IMR-90 (cell line): ENCODE measurements around the gene ZG16. TPM values are rescaled to one million over a fixed set of nuclear protein-coding genes. Genes with fewer than 3 reads are reported as not detected.

Source experiments
- ATAC-seq: fragments of 200-7000 bp; cut with Tn5 transposase; 2 replicates; pipeline ENCODE4 v1.9.1; 2020; ENCODE audit warnings: low read depth, mild to moderate bottlenecking, moderate library complexity
- BruUV-seq: library from RNA; stranded (reverse); fragments of 400-500 nt; replicated peaks from 2 replicates; lab custom pipeline; 2021; lab: Mats Ljungman, UMichigan
- CTCF ChIA-PET: fragments of 300-600 bp; formaldehyde crosslinking; extraction: SDS; loops from one replicate; lab custom pipeline; 2021; ENCODE audit warnings: antibody characterized with exemption; lab: Yijun Ruan, JAX
- POLR2A ChIA-PET: fragments of 300-600 bp; sonication (Branson Sonifier 250); formaldehyde crosslinking; loops from one replicate; lab custom pipeline; 2022; ENCODE audit warnings: antibody characterized with exemption; ENCODE audit not compliant: unreplicated experiment; lab: Charles Lee
- DNase-seq: peaks from one replicate; pipeline ENCODE4 v3.0.0; 2013
- H2AFZ ChIP-seq: replicated peaks from 2 replicates; pipeline ENCODE3; 2013; ENCODE audit warnings: low read length, mild to moderate bottlenecking; ENCODE audit not compliant: poor library complexity
- H2AK5ac ChIP-seq: 2 replicates; pipeline ENCODE4 v1.6.1; 2013; ENCODE audit warnings: low read depth, low read length, inconsistent platforms
- H2AK9ac ChIP-seq: replicated peaks from 2 replicates; pipeline ENCODE3; 2013; ENCODE audit warnings: mild to moderate bottlenecking, low read depth, low read length, moderate library complexity; ENCODE audit not compliant: poor library complexity
- H2BK120ac ChIP-seq: 2 replicates; pipeline ENCODE4 v1.6.1; 2013; ENCODE audit warnings: low read depth, low read length, inconsistent platforms
- H2BK15ac ChIP-seq: 3 replicates; pipeline ENCODE4 v1.6.1; 2013; ENCODE audit warnings: low read depth, low read length, inconsistent platforms
- H2BK20ac ChIP-seq: 2 replicates; pipeline ENCODE4 v1.6.1; 2013; ENCODE audit warnings: low read depth, mild to moderate bottlenecking, inconsistent platforms, low read length, moderate library complexity
- H2BK5ac ChIP-seq: 2 replicates; pipeline ENCODE4 v1.6.1; 2013; ENCODE audit warnings: mild to moderate bottlenecking, low read depth, low read length, inconsistent platforms; ENCODE audit not compliant: poor library complexity, severe bottlenecking
- H3K14ac ChIP-seq: replicated peaks from 2 replicates; pipeline ENCODE4 v1.6.1; 2013; ENCODE audit warnings: low read depth, low read length, inconsistent platforms
- H3K18ac ChIP-seq: 2 replicates; pipeline ENCODE4 v1.6.1; 2013; ENCODE audit warnings: low read depth, low read length, control low read depth
- H3K23ac ChIP-seq: 2 replicates; pipeline ENCODE4 v1.6.1; 2013; ENCODE audit warnings: low read depth, low read length, inconsistent platforms
- H3K27ac ChIP-seq: 2 replicates; pipeline ENCODE4 v1.5.1; 2013; ENCODE audit warnings: mild to moderate bottlenecking, control low read depth, low read length; ENCODE audit not compliant: insufficient read depth
- H3K27me3 ChIP-seq: 2 replicates; pipeline ENCODE4 v1.6.1; 2013; ENCODE audit warnings: low read length; ENCODE audit not compliant: control insufficient read depth, insufficient read depth
- H3K36me3 ChIP-seq: 2 replicates; pipeline ENCODE4 v1.6.1; 2013; ENCODE audit warnings: low read length, mixed read lengths; ENCODE audit not compliant: control insufficient read depth, insufficient read depth
- H3K4ac ChIP-seq: 2 replicates; pipeline ENCODE4 v1.6.1; 2013; ENCODE audit warnings: low read depth, low read length, inconsistent platforms
- H3K4me1 ChIP-seq: 2 replicates; pipeline ENCODE4 v1.6.1; 2013; ENCODE audit warnings: low read length, mixed read lengths; ENCODE audit not compliant: control insufficient read depth, insufficient read depth
- H3K4me2 ChIP-seq: 2 replicates; pipeline ENCODE4 v1.6.1; 2013; ENCODE audit warnings: low read depth, mild to moderate bottlenecking, control low read depth, low read length, moderate library complexity
- H3K4me3 ChIP-seq: 2 replicates; pipeline ENCODE4 v1.5.1; 2013; ENCODE audit warnings: low read depth, mild to moderate bottlenecking, control low read depth, low read length, moderate library complexity; ENCODE audit not compliant: insufficient read depth
- H3K56ac ChIP-seq: 2 replicates; pipeline ENCODE4 v1.6.1; 2013; ENCODE audit warnings: low read length, inconsistent platforms; ENCODE audit not compliant: insufficient read depth; ENCODE audit errors: extremely low read depth
- H3K79me1 ChIP-seq, 2 experiments: 2 replicates each; pipeline ENCODE4 v1.6.1; 2013; ENCODE audit warnings: low read length in 2 of 2, inconsistent platforms in 1 of 2, low read depth in 1 of 2
- H3K9ac ChIP-seq: 2 replicates; pipeline ENCODE4 v1.6.1; 2013; ENCODE audit warnings: low read depth, low read length, control low read depth
- H3K9me1 ChIP-seq: 2 replicates; pipeline ENCODE4 v1.6.1; 2013; ENCODE audit warnings: low read length, inconsistent platforms; ENCODE audit not compliant: insufficient read depth
- H3K9me3 ChIP-seq: 2 replicates; pipeline ENCODE4 v1.6.1; 2013; ENCODE audit warnings: low read length; ENCODE audit not compliant: control insufficient read depth, insufficient read depth
- H4K20me1 ChIP-seq: 2 replicates; pipeline ENCODE4 v1.6.1; 2013; ENCODE audit warnings: low read length, inconsistent platforms; ENCODE audit not compliant: insufficient read depth
- H4K5ac ChIP-seq: 2 replicates; pipeline ENCODE4 v1.6.1; 2013; ENCODE audit warnings: mild to moderate bottlenecking, low read depth, low read length, control low read depth
- H4K8ac ChIP-seq, 2 experiments: 2 replicates each; pipeline ENCODE4 v1.6.1; 2013; ENCODE audit warnings: low read depth in 2 of 2, low read length in 2 of 2, control low read depth in 1 of 2, inconsistent platforms in 1 of 2
- H4K91ac ChIP-seq: 2 replicates; pipeline ENCODE4 v1.6.1; 2013; ENCODE audit warnings: low read depth, low read length, inconsistent platforms; ENCODE audit not compliant: insufficient read depth
- BHLHE40 ChIP-seq: fragments of 150-350 bp; IDR thresholded peaks from 2 replicates; pipeline ENCODE4 v1.6.1; 2016; ENCODE audit warnings: mild to moderate bottlenecking, low read depth, low read length
- CEBPB ChIP-seq: IDR thresholded peaks from 2 replicates; pipeline ENCODE4 v1.6.1; 2012; ENCODE audit warnings: low read depth, low read length, improper control_type of control experiment
- CHD1 ChIP-seq: IDR thresholded peaks from 2 replicates; pipeline ENCODE4 v1.6.1; 2012; ENCODE audit warnings: low read depth, low read length, improper control_type of control experiment
- ELK1 ChIP-seq: fragments of 150-350 bp; IDR thresholded peaks from 2 replicates; pipeline ENCODE4 v1.6.1; 2016; ENCODE audit warnings: low read depth, mild to moderate bottlenecking, low read length, moderate library complexity, borderline replicate concordance
- FOS ChIP-seq: fragments of 150-350 bp; IDR thresholded peaks from 2 replicates; pipeline ENCODE4 v1.6.1; 2016; ENCODE audit warnings: low read depth, low read length
- MAFK ChIP-seq: IDR thresholded peaks from 2 replicates; pipeline ENCODE4 v1.6.1; 2012; ENCODE audit warnings: low read depth, low read length, improper control_type of control experiment
- MAZ ChIP-seq: IDR thresholded peaks from 2 replicates; pipeline ENCODE4 v1.6.1; 2012; ENCODE audit warnings: low read depth, mild to moderate bottlenecking, low read length, improper control_type of control experiment, moderate library complexity, borderline replicate concordance
- MXI1 ChIP-seq: IDR thresholded peaks from 2 replicates; pipeline ENCODE4 v1.6.1; 2012; ENCODE audit warnings: low read depth, mild to moderate bottlenecking, low read length, moderate library complexity, borderline replicate concordance
- POLR2A ChIP-seq: IDR thresholded peaks from 2 replicates; pipeline ENCODE4 v1.6.1; 2012; ENCODE audit warnings: mild to moderate bottlenecking, low read depth, low read length
- RAD21 ChIP-seq: IDR thresholded peaks from 2 replicates; pipeline ENCODE4 v1.6.1; 2012; ENCODE audit warnings: low read length, improper control_type of control experiment
- RCOR1 ChIP-seq: IDR thresholded peaks from 2 replicates; pipeline ENCODE4 v1.6.1; 2012; ENCODE audit warnings: mild to moderate bottlenecking, low read length, improper control_type of control experiment; ENCODE audit not compliant: insufficient replicate concordance
- RFX5 ChIP-seq: IDR thresholded peaks from 2 replicates; pipeline ENCODE4 v1.8.0; 2012; ENCODE audit warnings: low read depth, mild to moderate bottlenecking, low read length, moderate library complexity
- SMC3 ChIP-seq: fragments of 150-350 bp; IDR thresholded peaks from 2 replicates; pipeline ENCODE4 v1.6.1; 2016; ENCODE audit warnings: low read depth, mild to moderate bottlenecking, antibody characterized with exemption, low read length, moderate library complexity
- USF2 ChIP-seq: fragments of 150-350 bp; IDR thresholded peaks from 2 replicates; pipeline ENCODE4 v1.6.1; 2017; ENCODE audit warnings: mild to moderate bottlenecking, antibody characterized with exemption, low read length, low read depth
- WGBS, 2 experiments: methylation state at CpG; one replicate each; pipeline versions ENCODE4 v1.1.5 to v1.1.7; 2013; ENCODE audit warnings: missing lambda C conversion rate in 2 of 2; ENCODE audit not compliant: insufficient read length in 1 of 2; ENCODE audit errors: extremely low coverage in 2 of 2; 5-methylcytosine and 5-hydroxymethylcytosine counted together
- dilution Hi-C: fragments of 300-500 bp; cut with HindIII; formaldehyde crosslinking; loops from one replicate; pipeline ENCODE4 v1.14.3; 2018; ENCODE audit warnings: low sequenced_read_pairs; ENCODE audit not compliant: unreplicated experiment
- in situ Hi-C: fragments of 300-500 bp; cut with MboI; formaldehyde crosslinking; loops from 3 replicates; pipeline ENCODE4 v1.14.3; 2019; ENCODE audit warnings: low sequenced_read_pairs, inconsistent platforms, mixed read lengths
- intact Hi-C: fragments of 100-400 bp; cut with micrococcal nuclease; formaldehyde crosslinking; loops from 2 replicates; pipeline ENCODE4 v1.10.0; 2022
- polyA plus RNA-seq, 3 experiments: library from polyadenylated mRNA; depleted of rRNA; stranded (reverse); fragments of >200 nt; gene quantifications; 2 replicates each; pipeline ENCODE4 v1.2.3, GENCODE V29; 2012; ENCODE audit warnings: low replicate concordance in 1 of 3
- total RNA-seq: library from RNA; depleted of rRNA; stranded (reverse); fragments of >200 nt; gene quantifications from 2 replicates; pipeline ENCODE4 v1.2.3, GENCODE V29; 2012
- TF ChIP-seq, protein P1 (sequence below): conservative IDR thresholded peaks from 2 replicates; pipeline ENCODE4 v1.5.1; 2012; ENCODE audit warnings: mild to moderate bottlenecking, low read depth, low read length, improper control_type of control experiment

The ZG16 gene
- total and polyA plus RNA-seq, 2 of the 4 experiments (the other 2 are of a cell fraction) = not detected

GRCh38 chr16:29742683-29743275 is 35.3 kb upstream of the ZG16 start:
- H2BK15ac ChIP-seq = no peak overlapping the region
- H3K79me1 ChIP-seq = no peaks in the 10 kb centered on the region
- H3K4ac ChIP-seq = no peak overlapping the region
- dilution Hi-C loops (no loop called here), intact Hi-C loops (no loop called here), in situ Hi-C loops (no loop called here)
- H3K9me3 ChIP-seq = peaks cover 2% of the 10 kb centered on the region; the same call in 1 of the 2 replicates
- no peak overlapping the region for H3K27ac ChIP-seq
- no peak overlapping the region for H2BK5ac ChIP-seq
- H3K27me3 ChIP-seq = peaks cover 28% of the 10 kb centered on the region
- H3K9me1 ChIP-seq = no peaks in the 10 kb centered on the region
- no peak for TF ChIP-seq POLR2A
- TF ChIP-seq SMC3 = no peak
- TF ChIP-seq MAFK = no peak
- TF ChIP-seq RAD21 = no peak
- TF ChIP-seq, protein P1, sequence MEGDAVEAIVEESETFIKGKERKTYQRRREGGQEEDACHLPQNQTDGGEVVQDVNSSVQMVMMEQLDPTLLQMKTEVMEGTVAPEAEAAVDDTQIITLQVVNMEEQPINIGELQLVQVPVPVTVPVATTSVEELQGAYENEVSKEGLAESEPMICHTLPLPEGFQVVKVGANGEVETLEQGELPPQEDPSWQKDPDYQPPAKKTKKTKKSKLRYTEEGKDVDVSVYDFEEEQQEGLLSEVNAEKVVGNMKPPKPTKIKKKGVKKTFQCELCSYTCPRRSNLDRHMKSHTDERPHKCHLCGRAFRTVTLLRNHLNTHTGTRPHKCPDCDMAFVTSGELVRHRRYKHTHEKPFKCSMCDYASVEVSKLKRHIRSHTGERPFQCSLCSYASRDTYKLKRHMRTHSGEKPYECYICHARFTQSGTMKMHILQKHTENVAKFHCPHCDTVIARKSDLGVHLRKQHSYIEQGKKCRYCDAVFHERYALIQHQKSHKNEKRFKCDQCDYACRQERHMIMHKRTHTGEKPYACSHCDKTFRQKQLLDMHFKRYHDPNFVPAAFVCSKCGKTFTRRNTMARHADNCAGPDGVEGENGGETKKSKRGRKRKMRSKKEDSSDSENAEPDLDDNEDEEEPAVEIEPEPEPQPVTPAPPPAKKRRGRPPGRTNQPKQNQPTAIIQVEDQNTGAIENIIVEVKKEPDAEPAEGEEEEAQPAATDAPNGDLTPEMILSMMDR = no peak
- no peak for TF ChIP-seq MAZ
- no peak for TF ChIP-seq RFX5
- no peak for TF ChIP-seq ELK1
- no peak for TF ChIP-seq RCOR1
- no peak for TF ChIP-seq MXI1
- TF ChIP-seq CEBPB = no peak
- no peak for TF ChIP-seq BHLHE40
- no peak for TF ChIP-seq CHD1
- TF ChIP-seq USF2 = no peak
- no peak for TF ChIP-seq FOS
- no peak overlapping the region for H4K5ac ChIP-seq
- CTCF ChIA-PET = no interaction called here
- H2BK20ac ChIP-seq = no peak overlapping the region
- DNase-seq (no peak), ATAC-seq (no peak)
- H3K4me2 ChIP-seq = no peak overlapping the region
- H4K8ac ChIP-seq = no peak overlapping the region
- BruUV-seq = no TSS peak
- no peaks in the 10 kb centered on the region for H4K20me1 ChIP-seq
- H3K4me3 ChIP-seq = no peak overlapping the region
- 83% methylated on average over 2 of the region's 7 CpGs; no CpG with 5 or more reads in 1 of the 2 experiments for WGBS, 2 experiments
- no peak overlapping the region for H3K56ac ChIP-seq
- no peak overlapping the region for H2AK5ac ChIP-seq
- no peak overlapping the region for H3K14ac ChIP-seq
- no peak overlapping the region for H2AFZ ChIP-seq
- no peak overlapping the region for H4K91ac ChIP-seq
- no peaks in the 10 kb centered on the region for H3K4me1 ChIP-seq
- H2BK120ac ChIP-seq = no peak overlapping the region
- H3K9ac ChIP-seq = no peak overlapping the region
- H3K36me3 ChIP-seq = no peaks in the 10 kb centered on the region
- no peak overlapping the region for H3K23ac ChIP-seq
- H3K18ac ChIP-seq = no peak overlapping the region
- POLR2A ChIA-PET = no interaction called here
- no peak overlapping the region for H2AK9ac ChIP-seq
